ENCODE data around the gene EML3. TPM values are rescaled to one million over a fixed set of nuclear protein-coding genes. Genes with fewer than 3 reads are reported as not detected.

The EML3 gene
- total and polyA plus RNA-seq, 8 donors, result 39.3 to 82.5 (median 54.1) TPM

- TF ChIP-seq CTCF (IDR thresholded peaks at IDR 0.05), result no peak
- no peak for ATAC-seq
- intact Hi-C loops (cut with DNase I), result no loop called here
- Histone ChIP-seq H3K4me1 (peaks cover 35 to 70% of the 10 kb centered on the region in 2 donors), H3K36me3 (peaks cover 0 to 71% of the 10 kb centered on the region in 2 donors), H3K27ac (no peak overlapping the region), H3K9me3 (no peaks in the 10 kb centered on the region), H3K27me3 (no peaks in the 10 kb centered on the region), H3K4me3 (no peak overlapping the region)
- DNase-seq, result no peak
Observed at GRCh38 chr11:62559204-62559603, 53.4 kb downstream of the EML3 start.

GRCh38 chr11:62558669-62559068, 53.9 kb downstream of the EML3 start:
- H3K36me3 ChIP-seq, result peaks cover 0 to 66% of the 10 kb centered on the region in 2 donors
- ATAC-seq, result no peak
- no peak for TF ChIP-seq CTCF (IDR thresholded peaks at IDR 0.05)
- intact Hi-C loops (cut with DNase I), result no loop called here
- peaks cover 40 to 75% of the 10 kb centered on the region in 2 donors for H3K4me1 ChIP-seq
- H3K9me3 ChIP-seq, result no peaks in the 10 kb centered on the region
- peak overlapping the region in 1 of 2 donors; percentile 1 for H3K27ac ChIP-seq
- H3K27me3 ChIP-seq, result no peaks in the 10 kb centered on the region
- no peak overlapping the region for H3K4me3 ChIP-seq
- peak in 1 of 4 donors; percentile 32 for DNase-seq

GRCh38 chr11:62556875-62557631, 55.5 kb downstream of the EML3 start:
- no peaks in the 10 kb centered on the region for H3K27me3 ChIP-seq
- DNase-seq (peak in 1 of 4 donors; percentile 11), ATAC-seq (no peak)
- H3K4me1 ChIP-seq, result peaks cover 55 to 90% of the 10 kb centered on the region in 2 donors
- no peaks in the 10 kb centered on the region for H3K9me3 ChIP-seq
- H3K4me3 ChIP-seq, result no peak overlapping the region
- TF ChIP-seq CTCF (IDR thresholded peaks at IDR 0.05), result no peak
- H3K36me3 ChIP-seq, result peaks cover 0 to 50% of the 10 kb centered on the region in 2 donors
- H3K27ac ChIP-seq, result peak overlapping the region; percentile 95 to 97
- intact Hi-C loops (cut with DNase I), result no loop called here

- ATAC-seq, result peak; percentile 66
- peak overlapping the region; percentile 95 to 97 for H3K27ac ChIP-seq
- TF ChIP-seq CTCF (IDR thresholded peaks at IDR 0.05), result no peak
- H3K9me3 ChIP-seq, result no peaks in the 10 kb centered on the region
- H3K4me1 ChIP-seq, result peaks cover 62 to 96% of the 10 kb centered on the region in 2 donors
- no peaks in the 10 kb centered on the region for H3K27me3 ChIP-seq
- H3K36me3 ChIP-seq, result peaks cover 0 to 42% of the 10 kb centered on the region in 2 donors
- peak overlapping the region in 1 of 2 donors; percentile 6 for H3K4me3 ChIP-seq
- peak in 3 of 4 donors; percentile 86 to 93 (median 93) for DNase-seq
- intact Hi-C loops (cut with DNase I), result no loop called here
Observed at GRCh38 chr11:62556108-62556874, 56.3 kb downstream of the EML3 start.
